Stimulated activated CD4-positive, alpha-beta T cell treated with anti-CD3 and anti-CD28 coated beads, Interleukin-15, amount 100 ng/mL, for 1 hour (primary cell): ENCODE results near the gene C17orf67.

ENCODE experiments used
- DNase-seq, 2 donors: peaks; one replicate each; pipeline ENCODE4 v3.0.0-alpha.2; 2020; ENCODE audit warnings: low read depth in 1 of 2, low spot score in 1 of 2

C17orf67 gene

GRCh38 chr17:56808503-56808902, 25.2 kb downstream of the C17orf67 start:
- no peak for DNase-seq

- no peak for DNase-seq
Measured at GRCh38 chr17:56807723-56808122, 26.0 kb downstream of the C17orf67 start.

GRCh38 chr17:56806949-56807348, 26.8 kb downstream of the C17orf67 start:
- no peak for DNase-seq

DNA sequence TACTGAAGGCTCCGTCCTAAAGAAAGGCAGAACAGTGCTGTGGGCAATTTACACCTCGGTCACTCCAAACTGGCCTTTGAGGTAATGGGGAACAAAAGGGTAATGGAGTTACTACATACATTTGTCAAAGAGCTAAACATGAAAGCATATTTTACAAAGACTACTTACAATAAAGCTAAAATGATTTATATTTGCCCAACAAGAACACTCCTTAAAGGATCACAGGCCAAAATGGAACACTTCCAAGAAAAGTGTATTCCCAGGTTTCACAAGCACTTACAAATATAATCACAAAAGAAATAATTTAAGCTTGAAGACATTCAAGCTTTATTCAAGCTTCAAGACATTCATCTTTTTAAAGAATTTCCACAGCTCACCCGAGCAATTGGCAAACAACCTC, 29.3 kb downstream of the C17orf67 start:
- no peak for DNase-seq

DNA sequence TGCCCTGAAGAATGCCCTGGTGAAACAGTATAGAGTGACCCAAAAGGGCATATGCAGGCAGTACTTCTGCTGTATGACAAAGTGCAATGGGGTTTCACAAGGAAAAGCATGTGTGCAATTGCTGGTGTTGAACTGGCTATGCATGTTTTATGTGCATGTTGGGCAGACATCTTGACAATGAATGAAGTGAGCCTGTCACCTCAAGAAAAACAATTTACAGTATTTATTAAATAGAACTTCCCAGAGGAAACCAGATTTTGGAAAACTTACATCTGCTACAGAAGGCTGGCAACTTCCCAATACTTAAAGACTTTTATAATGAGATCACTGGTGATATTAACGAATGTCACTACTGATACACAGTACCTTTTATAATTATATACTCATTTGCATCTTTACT, 30.6 kb downstream of the C17orf67 start:
- DNase-seq = no peak

DNA sequence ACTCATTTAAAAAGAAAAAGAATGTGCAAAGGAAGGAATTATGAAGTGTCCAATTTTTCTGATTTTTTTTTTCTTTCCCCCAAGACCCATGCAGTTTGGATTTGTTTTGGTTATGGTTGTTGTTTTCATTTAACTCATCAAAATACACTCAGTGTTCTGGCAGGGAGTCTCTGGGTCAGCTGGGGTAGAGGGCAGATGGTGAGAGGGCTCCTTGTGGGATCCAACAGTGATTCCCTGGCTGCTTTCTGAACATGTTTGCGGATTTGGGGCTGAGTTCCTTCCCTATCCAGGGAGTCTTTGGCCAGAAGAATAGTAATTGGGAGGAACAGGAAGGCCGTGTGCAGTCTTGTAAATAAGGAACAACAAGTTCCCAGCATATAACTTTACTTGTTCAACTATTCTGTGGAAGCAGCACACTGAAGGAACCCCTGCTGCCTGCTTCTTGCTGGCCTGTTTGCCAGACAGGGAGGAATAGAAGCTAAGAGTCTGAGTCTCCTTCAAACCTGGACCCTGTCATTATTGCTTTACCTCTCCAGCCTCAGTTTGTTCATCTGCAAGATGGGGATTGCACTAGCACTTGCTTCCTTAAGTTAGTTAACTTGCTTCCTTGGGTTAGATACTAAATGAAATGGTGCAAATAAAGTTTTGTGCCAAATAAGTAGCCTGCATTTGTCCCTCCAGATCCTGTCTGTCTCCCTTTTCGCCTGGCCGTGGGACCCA, 32.1 kb downstream of the C17orf67 start:
- no peak for DNase-seq

DNA sequence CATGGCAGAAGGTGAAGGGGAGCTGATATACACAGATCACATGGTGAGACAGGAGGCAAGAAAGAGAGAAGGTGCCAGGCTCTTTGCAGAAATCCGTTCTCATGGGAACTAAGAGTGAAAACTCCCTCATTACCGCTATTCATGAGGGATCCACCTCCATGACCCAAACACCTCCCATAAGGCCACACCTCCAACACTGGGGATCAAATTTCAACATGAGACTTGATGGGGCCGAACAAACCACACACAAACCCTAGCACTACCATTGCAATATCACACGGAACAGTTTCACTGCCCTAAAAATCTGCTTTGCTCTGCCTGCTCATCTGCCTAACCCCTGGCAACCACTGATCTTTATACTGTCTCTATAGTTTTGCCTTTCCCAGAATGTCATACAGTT, 34.8 kb downstream of the C17orf67 start:
- DNase-seq = no peak

- no peak for DNase-seq
Measured at GRCh38 chr17:56796536-56796935, 37.2 kb downstream of the C17orf67 start.

GRCh38 chr17:56795221-56795865, 38.4 kb downstream of the C17orf67 start:
- no peak for DNase-seq

GRCh38 chr17:56793957-56794356, 39.8 kb downstream of the C17orf67 start:
- no peak for DNase-seq

GRCh38 chr17:56793531-56793930, 40.2 kb downstream of the C17orf67 start:
- DNase-seq = no peak

GRCh38 chr17:56792267-56792666, 41.5 kb downstream of the C17orf67 start:
- no peak for DNase-seq

GRCh38 chr17:56786989-56787482, 46.7 kb downstream of the C17orf67 start:
- peak; percentile 5 to 9 for DNase-seq

- DNase-seq = no peak
Measured at GRCh38 chr17:56785997-56786680, 47.6 kb downstream of the C17orf67 start.

DNA sequence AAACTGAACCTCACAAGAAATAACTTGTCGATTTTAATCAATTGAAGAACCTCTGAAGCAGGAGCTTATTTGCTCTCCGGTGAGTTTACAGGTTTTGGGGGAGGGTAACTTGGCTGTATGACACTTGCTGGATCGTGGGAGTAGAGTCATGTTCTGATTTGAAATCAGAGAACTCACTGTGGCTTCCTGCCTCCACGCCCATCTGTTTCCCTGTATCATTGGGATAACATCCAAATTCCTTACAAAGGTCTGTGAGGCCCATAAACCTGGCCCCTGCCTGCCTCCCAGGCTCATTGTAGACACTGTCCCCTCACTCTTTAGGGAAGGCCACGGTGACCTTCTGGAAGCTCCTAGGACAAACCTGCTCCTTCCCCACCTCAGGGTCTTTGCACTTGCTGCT, 48.3 kb downstream of the C17orf67 start:
- no peak for DNase-seq

- no peak for DNase-seq
Measured at GRCh38 chr17:56782338-56782737, 51.4 kb downstream of the C17orf67 start.

- no peak for DNase-seq
Measured at GRCh38 chr17:56781906-56782305, 51.8 kb downstream of the C17orf67 start.

DNA sequence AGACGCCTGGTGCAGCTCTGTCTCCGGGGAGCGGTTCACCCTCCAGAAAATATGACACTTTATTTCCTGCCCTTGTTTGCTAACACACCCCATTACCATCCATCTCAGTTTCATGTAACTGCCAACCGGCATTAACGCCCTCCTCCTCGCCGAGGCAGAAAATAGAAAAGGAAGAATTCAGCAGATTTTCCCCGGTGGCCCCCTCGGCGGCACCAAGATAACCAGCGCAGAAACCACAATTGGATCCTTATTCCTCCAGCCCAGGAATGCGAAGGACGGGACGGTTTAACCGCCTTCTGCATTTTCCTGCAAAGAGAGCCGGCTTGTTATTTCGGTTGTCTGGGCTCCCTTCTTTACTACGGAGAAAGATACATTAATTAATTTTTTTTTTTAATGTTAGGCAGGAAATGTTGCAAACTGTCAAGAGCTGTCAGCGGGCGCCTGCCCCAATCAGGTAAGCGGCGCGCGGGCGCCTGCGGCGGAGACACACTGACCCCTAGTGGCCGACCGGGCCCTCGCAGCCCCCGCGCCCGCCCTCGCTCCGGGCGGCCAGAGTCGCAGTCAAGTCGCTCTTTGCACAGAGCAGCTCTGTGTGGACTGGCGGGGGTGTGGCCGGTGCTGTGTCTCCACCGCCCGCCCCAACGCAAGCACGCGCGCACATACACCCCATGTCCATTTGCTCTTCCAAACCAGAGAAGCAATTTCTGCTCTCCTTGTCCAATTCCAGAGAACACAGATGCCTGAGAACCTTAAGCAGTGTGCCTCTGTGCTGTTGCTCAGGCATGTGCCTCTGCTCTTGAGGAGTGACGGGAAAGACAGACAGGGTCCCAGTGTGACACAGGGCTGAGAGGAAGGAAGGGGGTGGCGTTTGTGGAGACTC, 53.6 kb downstream of the C17orf67 start:
- peak; percentile 74 to 84 for DNase-seq

GRCh38 chr17:56779322-56779721, 54.4 kb downstream of the C17orf67 start:
- no peak for DNase-seq

DNA sequence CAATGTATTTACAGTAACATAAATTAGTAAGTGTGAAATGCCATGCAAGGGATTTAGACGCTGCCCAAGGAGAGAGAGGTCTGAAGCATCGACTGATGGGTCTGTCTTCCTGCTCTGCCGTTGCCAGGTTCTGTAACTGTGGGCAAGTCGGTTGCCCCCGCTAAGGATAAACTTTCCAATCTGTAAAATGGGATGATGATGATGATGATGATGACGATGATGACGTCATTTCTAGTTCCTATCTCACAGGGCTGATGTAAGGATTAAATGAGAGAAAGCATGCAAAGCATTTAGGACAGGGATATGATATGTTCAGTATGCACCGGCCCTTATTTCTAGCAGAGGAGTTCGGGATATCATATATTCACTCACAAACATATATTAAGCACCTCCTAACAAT, 54.8 kb downstream of the C17orf67 start:
- no peak for DNase-seq

GRCh38 chr17:56777859-56778258, 55.9 kb downstream of the C17orf67 start:
- no peak for DNase-seq
